Activated CD8-positive, alpha-beta T cell treated with anti-CD3 and anti-CD28 coated beads for 36 hours (primary cell): ENCODE measurements around the gene C19orf73. TPM values are rescaled to one million over a fixed set of nuclear protein-coding genes. Genes with fewer than 3 reads are reported as not detected.

Source experiments
- ATAC-seq: fragments of 200-7000 bp; cut with Tn5 transposase; one replicate; pipeline ENCODE4 v1.10.0; 2021; ENCODE audit warnings: mild to moderate bottlenecking, moderate library complexity
- CTCF ChIA-PET: fragments of 350-600 bp; sonication (Branson Sonifier 250); formaldehyde crosslinking; loops from one replicate; lab custom pipeline; 2021; ENCODE audit warnings: antibody characterized with exemption; lab: Charles Lee
- POLR2A ChIA-PET: fragments of 350-600 bp; sonication (Branson Sonifier 250); formaldehyde crosslinking; loops from one replicate; lab custom pipeline; 2021; ENCODE audit warnings: antibody characterized with exemption; lab: Charles Lee
- DNase-seq: peaks from one replicate; pipeline ENCODE4 v3.0.0-alpha.2; 2020
- H3K27ac Mint-ChIP-seq: one replicate; pipeline ENCODE4 v1.8.0; 2021; ENCODE audit warnings: mild to moderate bottlenecking, mixed read lengths
- H3K27me3 Mint-ChIP-seq: one replicate; pipeline ENCODE4 v1.8.0; 2021; ENCODE audit warnings: mixed read lengths
- H3K36me3 Mint-ChIP-seq: one replicate; pipeline ENCODE4 v1.8.0; 2021; ENCODE audit warnings: low read depth, mixed read lengths
- H3K4me1 Mint-ChIP-seq: one replicate; pipeline ENCODE4 v1.8.0; 2021; ENCODE audit warnings: low read depth, mixed read lengths
- H3K4me3 Mint-ChIP-seq: one replicate; pipeline ENCODE4 v1.8.0; 2021; ENCODE audit warnings: mild to moderate bottlenecking, moderate library complexity, mixed read lengths
- H3K9me3 Mint-ChIP-seq: one replicate; pipeline ENCODE4 v1.8.0; 2021; ENCODE audit warnings: mixed read lengths
- CTCF ChIP-seq: fragments of 200-600 bp; IDR thresholded peaks from one replicate; pipeline ENCODE4 v1.8.0; 2022; ENCODE audit warnings: antibody characterized with exemption, mild to moderate bottlenecking
- intact Hi-C: fragments of 100-400 bp; cut with micrococcal nuclease; formaldehyde crosslinking; loops from one replicate; pipeline ENCODE4 v1.10.0; 2022
- total RNA-seq, 2 experiments: library from RNA; stranded (reverse); gene quantifications; one replicate each; pipeline ENCODE4 v1.2.3, GENCODE V29; 2021

The C19orf73 gene
- total RNA-seq, 2 experiments from 2014 or later: 1.5 to 2.0 TPM

- Mint-ChIP-seq H3K27me3 (no peaks in the 10 kb centered on the region), H3K27ac (no peak overlapping the region)
- TF ChIP-seq CTCF: no peak
Observed at GRCh38 chr19:49109569-49110233, 9.2 kb downstream of the C19orf73 start.

GRCh38 chr19:49109051-49109450 lies 9.9 kb downstream of the C19orf73 start:
- H3K27ac Mint-ChIP-seq: no peak overlapping the region
- intact Hi-C loops: no loop called here
- H3K36me3 Mint-ChIP-seq: peaks cover 35% of the 10 kb centered on the region
- CTCF ChIA-PET: interaction anchor here (1.2 to 4.8 kb wide), 2 partner anchors 11 to 37 kb away, joined by 3 to 30 read pairs; no protein-coding TSS in a partner anchor
- POLR2A ChIA-PET: interaction anchor here (1.7 to 2.3 kb wide), 3 partner anchors 9 to 14 kb away, joined by 6 to 8 read pairs (median 7); no protein-coding TSS in a partner anchor
- H3K4me3 Mint-ChIP-seq: no peak overlapping the region
- no peaks in the 10 kb centered on the region for H3K27me3 Mint-ChIP-seq
- no peaks in the 10 kb centered on the region for H3K9me3 Mint-ChIP-seq
- peaks cover 14% of the 10 kb centered on the region for H3K4me1 Mint-ChIP-seq
- no peak for TF ChIP-seq CTCF
- ATAC-seq (no peak), DNase-seq (no peak)

More at GRCh38 chr19:49109569-49110233, 9.2 kb downstream of the C19orf73 start:
- POLR2A ChIA-PET: interaction anchor here (0.8 to 2.3 kb wide), 4 partner anchors 8 to 15 kb away, joined by 3 to 8 read pairs (median 6); no protein-coding TSS in a partner anchor
- ATAC-seq: no peak
- no peaks in the 10 kb centered on the region for H3K9me3 Mint-ChIP-seq
- DNase-seq: no peak
- CTCF ChIA-PET: interaction anchor here (4.8 kb wide), 1 partner anchor 11 kb away, joined by 30 read pairs; no protein-coding TSS in a partner anchor
- H3K36me3 Mint-ChIP-seq: peaks cover 33% of the 10 kb centered on the region
- intact Hi-C loops: no loop called here
- H3K4me3 Mint-ChIP-seq: no peak overlapping the region
- H3K4me1 Mint-ChIP-seq: peaks cover 14% of the 10 kb centered on the region

GRCh38 chr19:49107625-49108459 lies 11.1 kb downstream of the C19orf73 start:
- peaks cover 36% of the 10 kb centered on the region for H3K36me3 Mint-ChIP-seq

DNA sequence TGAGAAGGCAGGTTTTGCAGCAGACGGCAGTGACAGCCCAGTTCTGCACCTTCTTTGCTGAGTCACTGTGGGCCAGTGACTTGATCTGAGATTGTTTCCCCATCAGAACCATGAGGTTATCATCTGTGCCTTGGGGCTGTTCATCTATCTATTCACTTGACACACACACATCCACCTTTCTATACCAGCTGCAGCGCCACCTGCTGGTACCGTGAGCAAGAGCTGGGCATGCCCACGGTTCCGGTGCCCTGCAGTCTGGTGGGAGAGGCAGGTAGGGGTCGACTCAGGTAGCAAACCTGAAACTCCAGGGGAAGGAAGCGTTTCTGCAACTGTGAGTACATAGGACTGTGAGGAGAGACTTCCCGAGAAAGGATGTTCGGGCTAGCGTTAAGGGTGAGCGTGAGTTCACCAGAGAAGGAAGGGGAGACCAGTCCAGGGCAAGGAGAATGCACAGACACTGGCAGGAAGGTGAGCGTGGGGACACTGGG lies 12.3 kb downstream of the C19orf73 start:
- ATAC-seq (peak; percentile 68), DNase-seq (peak; percentile 77)
- Mint-ChIP-seq H3K4me3 (no peak overlapping the region), H3K4me1 (peaks cover 7% of the 10 kb centered on the region), H3K36me3 (peaks cover 40% of the 10 kb centered on the region), H3K9me3 (no peaks in the 10 kb centered on the region), H3K27ac (peak overlapping the region; percentile 26), H3K27me3 (no peaks in the 10 kb centered on the region)
- POLR2A ChIA-PET: interaction anchor here (2.2 to 3.2 kb wide), 2 partner anchors 8 to 12 kb away, joined by 14 read pairs; partner anchors contain the start of gene LIN7B
- intact Hi-C loops: no loop called here
- CTCF ChIA-PET: interaction anchor here (0.7 to 2.9 kb wide), 19 partner anchors 9 to 107 kb away, joined by 3 to 41 read pairs (median 5); partner anchors contain the start of gene LIN7B
- TF ChIP-seq CTCF: peak; percentile 91

More at GRCh38 chr19:49107625-49108459, 11.1 kb downstream of the C19orf73 start:
- ChIA-PET CTCF (interaction anchor here (1.1 to 4.8 kb wide), 3 partner anchors 9 to 38 kb away, joined by 3 to 30 read pairs (median 3); no protein-coding TSS in a partner anchor), POLR2A (interaction anchor here (2.3 kb wide), 1 partner anchor 10 kb away, joined by 8 read pairs; no protein-coding TSS in a partner anchor)
- Mint-ChIP-seq H3K27me3 (no peaks in the 10 kb centered on the region), H3K4me3 (no peak overlapping the region), H3K4me1 (peaks cover 9% of the 10 kb centered on the region), H3K27ac (no peak overlapping the region), H3K9me3 (no peaks in the 10 kb centered on the region)
- intact Hi-C loops: no loop called here
- DNase-seq (no peak), ATAC-seq (no peak)
- TF ChIP-seq CTCF: no peak
